ENCODE results near the gene STK24.
"Not testable (repeated sequence)": the region's sequence is repeated elsewhere in the genome, so short reads cannot be mapped to it uniquely, and the experiment has no call there.

The STK24 gene

DNA sequence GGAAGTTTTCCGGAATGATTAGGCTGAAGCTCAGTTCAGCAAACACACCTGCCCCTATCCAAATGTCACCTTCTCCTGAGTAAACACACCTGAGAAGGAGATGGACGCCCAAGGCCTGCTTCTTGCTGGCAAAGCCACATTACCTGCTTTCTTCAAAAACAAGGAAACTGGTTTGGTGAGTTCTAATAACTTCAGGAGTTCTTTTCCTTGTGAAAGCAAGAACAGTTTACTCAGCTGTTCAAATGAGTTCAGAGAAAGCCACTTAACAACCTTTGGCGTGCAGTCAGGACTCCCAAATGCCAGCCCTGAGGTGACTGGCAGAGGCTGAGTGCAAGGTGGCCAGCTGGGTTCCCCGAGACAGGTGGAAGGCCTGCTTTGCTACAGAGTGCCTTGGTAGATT is 160.5 kb downstream of the STK24 start:
- no peak overlapping the region for H3K27ac ChIP-seq (ENCODE audit: low read depth, low read length)
- no peaks in the 10 kb centered on the region for H3K9me3 ChIP-seq (ENCODE audit: control insufficient read depth, insufficient read depth, low read length)
- peaks cover 5% of the 10 kb centered on the region for H3K27me3 ChIP-seq (ENCODE audit: control insufficient read depth, low read length)
- TF ChIP-seq, protein P1, sequence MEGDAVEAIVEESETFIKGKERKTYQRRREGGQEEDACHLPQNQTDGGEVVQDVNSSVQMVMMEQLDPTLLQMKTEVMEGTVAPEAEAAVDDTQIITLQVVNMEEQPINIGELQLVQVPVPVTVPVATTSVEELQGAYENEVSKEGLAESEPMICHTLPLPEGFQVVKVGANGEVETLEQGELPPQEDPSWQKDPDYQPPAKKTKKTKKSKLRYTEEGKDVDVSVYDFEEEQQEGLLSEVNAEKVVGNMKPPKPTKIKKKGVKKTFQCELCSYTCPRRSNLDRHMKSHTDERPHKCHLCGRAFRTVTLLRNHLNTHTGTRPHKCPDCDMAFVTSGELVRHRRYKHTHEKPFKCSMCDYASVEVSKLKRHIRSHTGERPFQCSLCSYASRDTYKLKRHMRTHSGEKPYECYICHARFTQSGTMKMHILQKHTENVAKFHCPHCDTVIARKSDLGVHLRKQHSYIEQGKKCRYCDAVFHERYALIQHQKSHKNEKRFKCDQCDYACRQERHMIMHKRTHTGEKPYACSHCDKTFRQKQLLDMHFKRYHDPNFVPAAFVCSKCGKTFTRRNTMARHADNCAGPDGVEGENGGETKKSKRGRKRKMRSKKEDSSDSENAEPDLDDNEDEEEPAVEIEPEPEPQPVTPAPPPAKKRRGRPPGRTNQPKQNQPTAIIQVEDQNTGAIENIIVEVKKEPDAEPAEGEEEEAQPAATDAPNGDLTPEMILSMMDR (IDR thresholded peaks at IDR 0.05; ENCODE audit: low read depth, low read length, poor library complexity, severe bottlenecking) = no peak
- no peak for TF ChIP-seq EZH2phosphoT487 (IDR thresholded peaks at IDR 0.05; ENCODE audit: borderline replicate concordance, low read length)
- no peaks in the 10 kb centered on the region for H3K4me1 ChIP-seq (ENCODE audit: control insufficient read depth, low read length)
- H3K36me3 ChIP-seq (ENCODE audit: control insufficient read depth, low read length) = no peaks in the 10 kb centered on the region
- H3K4me3 ChIP-seq (ENCODE audit: low read length) = no peak overlapping the region
- H3F3A ChIP-seq (ENCODE audit: control insufficient read depth, insufficient read depth) = no peaks in the 10 kb centered on the region
- no peaks in the 10 kb centered on the region for H3K9me2 ChIP-seq (replicated peaks; ENCODE audit: control insufficient read depth, low read length)
- H4K20me1 ChIP-seq (ENCODE audit: control insufficient read depth, insufficient read depth, low read depth, low read length) = no peaks in the 10 kb centered on the region
- no peak overlapping the region for H3K4me2 ChIP-seq (ENCODE audit: low read length)
- no peaks in the 10 kb centered on the region for H3K79me2 ChIP-seq (ENCODE audit: control insufficient read depth, low read length)

DNA sequence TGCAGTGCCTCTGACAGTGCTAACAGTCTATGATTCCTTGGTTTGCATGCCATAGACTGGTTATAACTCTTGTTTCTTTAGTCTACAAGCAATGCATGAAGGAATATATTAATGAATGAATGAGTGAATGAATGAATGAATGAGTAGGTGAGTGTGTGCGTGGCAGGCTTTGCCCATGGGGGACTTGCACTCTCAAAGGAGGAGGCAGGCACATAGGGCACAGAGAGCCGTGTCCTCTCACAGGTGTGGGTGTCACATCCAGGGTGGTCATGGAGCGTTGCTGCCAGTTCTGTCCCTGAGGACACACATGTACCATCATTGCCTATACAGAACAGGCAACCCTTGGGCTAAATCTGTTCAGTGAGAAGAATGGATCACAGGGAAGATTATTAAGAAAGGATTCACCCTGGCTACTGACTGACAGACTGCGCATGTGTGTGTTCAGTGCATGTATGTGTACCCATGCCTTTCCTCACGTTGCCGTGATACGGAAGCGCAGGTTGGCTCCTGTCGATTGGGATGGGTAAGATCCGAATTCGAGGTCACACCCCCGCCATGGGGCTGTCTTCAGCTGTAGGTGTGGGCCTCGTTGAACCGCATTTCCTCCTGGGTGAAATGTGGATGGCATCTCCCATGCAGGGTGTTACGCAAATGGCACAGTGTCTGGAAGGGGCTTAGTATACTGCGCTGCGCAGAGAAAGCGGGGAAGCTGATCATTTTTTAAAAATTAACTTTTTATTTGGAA is 161.4 kb downstream of the STK24 start:
- no peaks in the 10 kb centered on the region for H3K4me1 ChIP-seq (ENCODE audit: control insufficient read depth, low read length)
- no peaks in the 10 kb centered on the region for H3K36me3 ChIP-seq (ENCODE audit: control insufficient read depth, low read length)
- TF ChIP-seq EZH2phosphoT487 (IDR thresholded peaks at IDR 0.05; ENCODE audit: borderline replicate concordance, low read length) = no peak
- TF ChIP-seq, protein P1 (IDR thresholded peaks at IDR 0.05; ENCODE audit: low read depth, low read length, poor library complexity, severe bottlenecking) = no peak
- H3F3A ChIP-seq (ENCODE audit: control insufficient read depth, insufficient read depth) = no peaks in the 10 kb centered on the region
- H3K9me2 ChIP-seq (replicated peaks; ENCODE audit: control insufficient read depth, low read length) = no peaks in the 10 kb centered on the region
- H3K27ac ChIP-seq (ENCODE audit: low read depth, low read length) = no peak overlapping the region
- H3K4me2 ChIP-seq (ENCODE audit: low read length) = no peak overlapping the region
- H3K27me3 ChIP-seq (ENCODE audit: control insufficient read depth, low read length) = peaks cover 5% of the 10 kb centered on the region
- H3K9me3 ChIP-seq (ENCODE audit: control insufficient read depth, insufficient read depth, low read length) = no peaks in the 10 kb centered on the region
- H3K79me2 ChIP-seq (ENCODE audit: control insufficient read depth, low read length) = no peaks in the 10 kb centered on the region
- no peak overlapping the region for H3K4me3 ChIP-seq (ENCODE audit: low read length)
- no peaks in the 10 kb centered on the region for H4K20me1 ChIP-seq (ENCODE audit: control insufficient read depth, insufficient read depth, low read depth, low read length)

DNA sequence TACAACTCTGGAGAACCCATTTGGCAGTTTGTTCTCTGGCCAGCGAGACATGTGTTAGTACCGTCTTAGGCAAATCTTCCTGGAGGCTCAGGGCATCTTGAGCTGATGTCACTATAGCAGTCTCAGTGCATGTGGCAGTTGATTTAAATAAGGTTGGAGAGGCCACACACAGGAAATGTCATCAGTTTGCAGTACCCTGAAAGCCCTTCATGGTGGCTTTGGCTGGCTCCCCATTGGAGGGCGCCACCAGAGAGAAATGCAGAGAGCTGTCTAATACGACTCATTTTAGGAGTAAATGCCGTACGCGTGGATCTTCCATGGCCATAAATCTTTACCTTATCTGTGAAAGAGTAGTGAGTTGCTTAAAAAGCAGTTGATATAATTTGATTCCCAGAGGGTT is 163.1 kb downstream of the STK24 start:
- no peak overlapping the region for H3K27ac ChIP-seq (ENCODE audit: low read depth, low read length)
- H3F3A ChIP-seq (ENCODE audit: control insufficient read depth, insufficient read depth) = no peaks in the 10 kb centered on the region
- no peaks in the 10 kb centered on the region for H3K36me3 ChIP-seq (ENCODE audit: control insufficient read depth, low read length)
- TF ChIP-seq EZH2phosphoT487 (IDR thresholded peaks at IDR 0.05; ENCODE audit: borderline replicate concordance, low read length) = no peak
- TF ChIP-seq, protein P1 (IDR thresholded peaks at IDR 0.05; ENCODE audit: low read depth, low read length, poor library complexity, severe bottlenecking) = no peak
- H3K9me3 ChIP-seq (ENCODE audit: control insufficient read depth, insufficient read depth, low read length) = no peaks in the 10 kb centered on the region
- H3K27me3 ChIP-seq (ENCODE audit: control insufficient read depth, low read length) = peaks cover 5% of the 10 kb centered on the region
- no peaks in the 10 kb centered on the region for H4K20me1 ChIP-seq (ENCODE audit: control insufficient read depth, insufficient read depth, low read depth, low read length)
- H3K4me1 ChIP-seq (ENCODE audit: control insufficient read depth, low read length) = no peaks in the 10 kb centered on the region
- H3K4me2 ChIP-seq (ENCODE audit: low read length) = no peak overlapping the region
- H3K9me2 ChIP-seq (replicated peaks; ENCODE audit: control insufficient read depth, low read length) = no peaks in the 10 kb centered on the region
- H3K4me3 ChIP-seq (ENCODE audit: low read length) = no peak overlapping the region
- H3K79me2 ChIP-seq (ENCODE audit: control insufficient read depth, low read length) = no peaks in the 10 kb centered on the region

DNA sequence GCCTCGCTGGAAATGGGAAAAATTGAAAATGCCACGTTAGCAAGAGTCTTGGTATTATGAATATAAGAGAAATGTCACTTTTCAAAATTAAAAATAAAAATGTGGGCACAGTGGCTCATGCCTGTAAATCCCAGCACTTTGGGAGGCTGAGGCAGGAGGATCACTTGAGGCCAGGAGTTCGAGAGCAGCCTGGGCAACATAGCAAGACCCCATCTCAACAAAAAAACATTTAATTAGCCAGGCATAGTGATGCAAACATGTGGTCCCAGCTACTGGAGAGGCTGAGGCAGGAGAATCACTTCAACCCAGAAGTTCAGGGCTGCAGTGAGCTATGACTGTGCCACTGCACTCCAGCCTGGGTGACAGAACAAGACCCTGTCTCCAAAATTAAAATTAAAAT is 163.6 kb downstream of the STK24 start:
- not testable (repeated sequence) for H3K4me1 ChIP-seq (ENCODE audit: control insufficient read depth, low read length); H3K9me2 ChIP-seq (replicated peaks; ENCODE audit: control insufficient read depth, low read length); H3K9me3 ChIP-seq (ENCODE audit: control insufficient read depth, insufficient read depth, low read length); H4K20me1 ChIP-seq (ENCODE audit: control insufficient read depth, insufficient read depth, low read depth, low read length); H3K4me3 ChIP-seq (ENCODE audit: low read length); H3K36me3 ChIP-seq (ENCODE audit: control insufficient read depth, low read length); H3K79me2 ChIP-seq (ENCODE audit: control insufficient read depth, low read length); H3K27me3 ChIP-seq (ENCODE audit: control insufficient read depth, low read length); H3K27ac ChIP-seq (ENCODE audit: low read depth, low read length); H3K4me2 ChIP-seq (ENCODE audit: low read length); H3F3A ChIP-seq (ENCODE audit: control insufficient read depth, insufficient read depth)
